GM18909 (cell line): ENCODE measurements around the gene HMCN2.

ENCODE experiments used
- ATAC-seq: cut with Tn5 transposase; IDR thresholded peaks from one replicate; pipeline ENCODE4 v1.9.1; 2021; ENCODE audit warnings: mild to moderate bottlenecking; ENCODE audit not compliant: unreplicated experiment, poor library complexity

HMCN2 gene

GRCh38 chr9:130359819-130360218 lies 94.3 kb downstream of the HMCN2 start:
- ATAC-seq, result no peak

- ATAC-seq, result no peak
Observed at GRCh38 chr9:130360672-130361071, 95.1 kb downstream of the HMCN2 start.

DNA sequence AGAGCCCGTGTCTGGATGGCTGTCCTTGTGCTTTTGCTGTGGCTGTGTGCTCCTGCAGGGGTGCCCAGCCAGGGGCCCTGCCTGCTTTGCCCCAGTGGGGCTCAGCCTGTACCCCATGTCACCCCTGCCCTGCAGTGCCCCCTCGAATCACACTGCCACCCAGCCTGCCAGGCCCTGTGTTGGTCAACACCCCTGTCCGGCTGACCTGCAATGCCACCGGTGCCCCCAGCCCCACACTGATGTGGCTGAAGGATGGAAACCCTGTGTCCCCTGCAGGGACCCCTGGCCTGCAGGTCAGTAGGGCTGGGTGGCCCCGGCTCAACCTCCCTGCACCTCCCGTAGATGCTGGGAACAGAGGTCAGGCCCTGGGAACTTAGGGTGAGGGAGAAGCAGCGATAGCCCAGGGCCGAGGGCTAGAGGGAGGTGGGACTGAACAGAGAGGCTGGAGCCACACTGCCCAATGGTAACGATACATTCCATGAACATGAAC lies 96.4 kb downstream of the HMCN2 start:
- ATAC-seq, result no peak

DNA sequence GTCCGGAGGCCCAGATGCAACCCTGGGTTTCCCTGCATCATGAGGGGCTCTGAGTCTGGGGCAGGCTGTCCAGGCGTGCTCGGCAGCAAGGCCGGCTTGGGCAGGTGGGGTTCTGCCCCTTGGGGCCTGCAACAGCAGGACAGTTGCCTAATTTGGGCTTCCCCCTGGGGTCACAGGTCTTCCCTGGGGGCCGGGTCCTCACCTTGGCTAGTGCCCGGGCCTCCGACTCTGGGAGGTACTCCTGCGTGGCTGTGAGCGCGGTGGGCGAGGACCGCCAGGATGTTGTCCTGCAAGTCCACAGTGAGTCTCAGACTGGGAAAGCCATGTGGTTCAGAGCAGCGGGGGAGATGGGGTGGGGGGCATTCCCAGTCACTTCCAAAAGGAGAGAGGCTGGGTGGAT lies 97.1 kb downstream of the HMCN2 start:
- ATAC-seq, result no peak

DNA sequence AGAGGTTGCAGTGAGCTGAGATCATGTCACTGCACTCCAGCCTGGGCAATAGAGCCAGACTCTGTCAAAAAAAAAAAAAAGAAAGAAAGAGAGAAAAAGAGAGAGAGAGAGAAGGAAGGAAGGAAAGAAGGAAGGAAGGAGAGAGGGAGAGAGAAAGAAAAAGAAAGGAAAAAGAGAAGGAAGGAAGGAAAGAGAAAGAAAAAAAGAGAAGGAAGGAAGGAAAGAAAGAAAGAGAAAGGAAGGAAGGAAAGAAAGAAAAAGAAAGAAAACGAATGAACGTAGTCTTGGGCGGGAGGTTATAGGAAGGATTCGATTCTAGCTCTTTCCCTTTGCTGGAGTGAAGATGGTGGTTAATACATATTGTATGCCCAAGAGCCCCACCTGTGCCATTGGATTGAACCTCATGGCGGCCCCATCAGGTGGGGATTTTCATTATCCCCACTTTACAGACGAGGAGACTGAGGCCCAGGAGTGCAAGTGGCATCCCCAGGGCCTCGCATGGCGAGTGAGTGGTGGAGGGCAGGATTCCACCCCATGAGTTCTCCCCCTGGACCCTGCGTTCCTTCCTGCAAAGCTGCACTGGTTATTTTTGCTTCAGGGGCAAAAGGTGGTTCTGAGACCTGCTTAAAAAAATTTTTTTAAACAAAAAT lies 98.3 kb downstream of the HMCN2 start:
- no peak for ATAC-seq

GRCh38 chr9:130364619-130365322 lies 99.2 kb downstream of the HMCN2 start:
- ATAC-seq, result no peak

GRCh38 chr9:130365323-130365721 lies 99.8 kb downstream of the HMCN2 start:
- ATAC-seq, result no peak

GRCh38 chr9:130366072-130366471 lies 100.5 kb downstream of the HMCN2 start:
- ATAC-seq, result no peak

DNA sequence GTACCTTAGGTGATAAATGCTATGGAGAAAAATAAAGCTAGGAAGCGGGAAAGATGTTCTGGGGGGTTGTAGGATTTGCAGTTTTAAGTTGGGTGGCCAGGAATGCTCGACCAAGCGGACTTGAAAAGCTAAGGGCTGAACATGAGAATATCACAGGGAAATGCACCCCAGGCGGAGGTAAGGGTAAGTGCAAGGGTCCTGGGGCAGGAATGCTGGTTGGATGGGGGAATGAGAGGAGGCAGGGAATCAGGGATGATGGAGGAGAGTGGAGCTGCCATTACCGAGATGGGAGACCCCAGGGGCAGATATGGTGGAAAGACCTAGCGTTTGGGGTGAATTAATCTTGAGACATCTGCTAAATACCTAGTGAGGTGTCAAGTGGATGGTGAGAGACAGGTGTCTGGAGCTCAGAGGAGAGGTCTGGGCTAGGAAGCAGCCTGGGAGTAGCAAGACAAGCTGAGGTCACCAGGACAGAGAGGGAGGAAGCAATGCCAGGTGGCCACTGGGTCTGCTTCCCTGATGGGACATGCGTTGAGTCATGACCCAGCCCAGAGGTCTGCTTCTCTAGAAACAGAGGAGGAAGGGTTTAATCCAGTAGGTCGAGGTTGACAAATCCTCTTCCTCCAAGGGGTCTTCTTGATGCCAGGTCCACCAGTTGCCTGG lies 101.5 kb downstream of the HMCN2 start:
- no peak for ATAC-seq

GRCh38 chr9:130368631-130369103 lies 103.1 kb downstream of the HMCN2 start:
- ATAC-seq, result no peak

- ATAC-seq, result no peak
Observed at GRCh38 chr9:130370226-130370625, 104.7 kb downstream of the HMCN2 start.

GRCh38 chr9:130371196-130371966 lies 105.8 kb downstream of the HMCN2 start:
- no peak for ATAC-seq

DNA sequence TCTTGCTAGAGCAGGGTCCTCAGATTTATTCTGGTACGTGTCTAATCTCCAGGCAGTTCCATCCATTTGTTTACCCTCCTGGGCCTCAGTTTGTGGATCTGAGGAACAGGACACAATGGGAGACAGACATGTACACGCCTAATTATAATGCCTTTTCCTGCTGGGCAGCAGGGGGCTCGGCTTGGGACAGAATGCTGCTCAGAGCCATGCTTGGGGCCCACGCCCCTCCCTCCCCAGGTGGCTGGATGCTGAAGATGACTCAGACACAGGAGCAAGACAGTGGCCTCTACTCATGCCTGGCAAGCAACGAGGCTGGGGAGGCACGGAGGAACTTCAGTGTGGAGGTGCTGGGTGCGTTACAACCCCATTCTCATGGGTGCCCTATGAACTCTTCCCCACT lies 106.5 kb downstream of the HMCN2 start:
- ATAC-seq, result no peak

- no peak for ATAC-seq
Observed at GRCh38 chr9:130373679-130374325, 108.2 kb downstream of the HMCN2 start.

GRCh38 chr9:130377612-130378011 lies 112.1 kb downstream of the HMCN2 start:
- no peak for ATAC-seq

DNA sequence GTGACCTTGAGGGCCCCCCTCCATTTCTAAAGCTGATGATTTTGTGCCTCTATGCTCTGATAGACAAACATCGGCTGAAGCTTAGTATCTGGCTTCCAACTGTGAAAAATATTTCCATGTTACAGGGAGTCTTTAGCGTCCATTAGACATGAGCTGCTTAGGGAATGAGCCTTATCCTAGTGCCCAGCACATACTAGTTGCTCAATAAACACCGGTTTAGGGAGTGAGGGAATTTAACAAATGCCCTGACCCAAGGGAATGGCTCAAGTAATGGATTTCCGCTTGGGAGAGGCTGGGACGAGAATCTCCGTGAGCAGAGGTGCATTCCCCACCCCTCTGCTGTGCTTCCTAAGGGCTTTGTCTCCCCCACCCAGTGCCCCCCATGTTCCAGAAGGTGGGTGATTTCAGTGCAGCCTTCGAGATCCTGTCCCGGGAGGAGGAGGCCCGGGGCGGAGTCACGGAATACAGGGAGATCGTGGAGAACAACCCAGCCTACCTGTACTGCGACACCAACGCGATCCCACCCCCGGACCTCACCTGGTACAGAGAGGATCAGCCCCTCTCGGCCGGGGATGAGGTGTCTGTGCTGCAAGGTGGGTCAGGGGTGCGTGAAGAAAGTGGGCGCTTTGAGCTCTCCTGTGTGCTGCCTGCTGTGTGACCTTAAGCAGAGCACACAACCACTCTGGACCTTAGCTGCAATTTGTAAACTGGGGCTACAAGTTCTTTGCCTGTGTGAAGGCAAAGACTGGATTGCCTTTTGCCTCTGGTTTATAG lies 113.5 kb downstream of the HMCN2 start:
- ATAC-seq, result no peak

- ATAC-seq, result no peak
Observed at GRCh38 chr9:130379649-130379970, 114.0 kb downstream of the HMCN2 start.

GRCh38 chr9:130380920-130381469 lies 115.4 kb downstream of the HMCN2 start:
- ATAC-seq, result no peak

DNA sequence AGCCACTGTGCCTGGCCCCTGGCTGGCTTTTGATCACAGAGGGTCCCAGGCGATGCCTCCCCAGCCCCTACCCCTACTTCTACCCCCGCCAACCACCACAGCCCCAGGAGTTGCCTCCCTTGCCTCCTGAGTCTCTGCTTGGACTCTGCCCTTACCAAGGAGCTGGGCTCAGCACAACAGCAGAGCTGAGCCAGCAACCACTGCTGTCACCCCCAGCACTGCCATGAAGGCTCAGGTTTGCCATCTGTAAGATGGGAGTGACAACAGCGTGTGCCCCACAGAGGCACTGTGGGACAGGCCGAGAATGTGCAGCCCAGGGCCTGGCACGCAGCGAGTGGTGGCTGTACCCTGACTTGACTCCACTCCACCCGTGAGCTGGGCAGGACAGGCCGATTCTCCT lies 116.1 kb downstream of the HMCN2 start:
- ATAC-seq, result no peak
